HCT116 (cell line): ENCODE results near the gene YEATS4.

Experiments
- CTCF ChIP-seq, 3 experiments: fragments of 200-600 bp in 1 of 3; sonication (generic) in 1 of 3; IDR thresholded peaks in 2 of 3; conservative IDR thresholded peaks in 1 of 3; 2 replicates each; pipeline ENCODE4 v1.5.1; 2012 to 2017; ENCODE audit warnings: low read depth in 2 of 3, low read length in 2 of 3, antibody characterized with exemption in 1 of 3, borderline replicate concordance in 1 of 3, control low read depth in 1 of 3, mild to moderate bottlenecking in 1 of 3, mixed read lengths in 1 of 3, mixed run types in 1 of 3, moderate library complexity in 1 of 3; ENCODE audit not compliant: insufficient read depth in 1 of 3
- EGR1 ChIP-seq: IDR thresholded peaks from 2 replicates; pipeline ENCODE4 v1.6.1; 2012; ENCODE audit warnings: low read depth
- EZH2phosphoT487 ChIP-seq: fragments of 200-600 bp; IDR thresholded peaks from 2 replicates; pipeline ENCODE4 v1.6.1; 2018; ENCODE audit warnings: antibody characterized with exemption, borderline replicate concordance
- MAX ChIP-seq: IDR thresholded peaks from 2 replicates; pipeline ENCODE4 v1.6.1; 2012
- POLR2A ChIP-seq: IDR thresholded peaks from 2 replicates; pipeline ENCODE4 v1.7.0; 2011; ENCODE audit warnings: borderline replicate concordance; ENCODE audit not compliant: insufficient read depth, insufficient read length; ENCODE audit errors: extremely low read depth
- ZNF274 ChIP-seq: fragments of 200-500 bp; sonication (Bioruptor generic); IDR thresholded peaks from 2 replicates; pipeline ENCODE4 v1.6.1; 2014; ENCODE audit warnings: mild to moderate bottlenecking, low read depth, low read length, inconsistent platforms

- no peak for TF ChIP-seq POLR2A
- TF ChIP-seq CTCF (IDR thresholded peaks at IDR 0.05 in 2 of 3, conservative IDR thresholded peaks at IDR 0.05 in 1 of 3; ENCODE audit: borderline replicate concordance in 1 of 3, insufficient read depth in 1 of 3, low read depth in 2 of 3, low read length in 2 of 3): no peak
- TF ChIP-seq MAX: no peak
- TF ChIP-seq EZH2phosphoT487: no peak
- TF ChIP-seq ZNF274: no peak
- TF ChIP-seq EGR1: no peak
Observed at GRCh38 chr12:69410571-69410970, 51.0 kb downstream of the YEATS4 start.
